HG03378 (cell line): Measurements from ENCODE around the gene HK2.

ENCODE experiments used
- ATAC-seq: cut with Tn5 transposase; IDR thresholded peaks from one replicate; pipeline ENCODE4 v1.9.1; 2021; ENCODE audit warnings: mild to moderate bottlenecking, moderate library complexity; ENCODE audit not compliant: unreplicated experiment

HK2 gene

DNA sequence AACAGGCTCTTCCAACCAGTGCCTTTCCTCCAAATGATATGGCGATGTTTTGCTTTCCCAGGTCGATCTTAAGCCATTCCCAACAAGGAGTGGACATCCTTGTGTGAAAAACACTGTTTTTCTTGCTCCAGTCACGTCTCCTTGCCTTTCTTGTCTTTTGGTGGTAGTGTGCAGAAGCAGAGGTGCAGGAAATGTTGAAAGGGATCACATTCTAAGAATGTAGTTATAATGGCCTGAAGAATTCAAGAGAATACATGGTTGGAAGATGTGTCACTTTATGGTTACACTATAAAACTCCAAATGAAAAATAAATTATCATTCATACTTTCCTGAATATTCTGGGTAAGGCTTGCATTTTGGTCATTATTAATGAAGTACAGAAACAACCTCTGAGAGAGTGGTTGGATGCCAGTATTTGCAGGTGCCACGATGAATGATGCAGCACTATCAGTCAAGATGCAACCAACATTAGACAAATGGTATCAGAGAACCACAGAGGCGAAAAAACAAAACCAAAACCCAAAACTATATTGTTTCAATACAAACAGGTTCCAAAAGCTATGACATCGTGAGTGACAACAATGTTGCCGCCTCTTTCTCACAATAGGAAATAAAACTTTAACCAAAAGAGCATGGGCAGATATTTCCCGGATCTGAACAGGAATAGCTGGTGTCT, 97.0 kb downstream of the HK2 start:
- no peak for ATAC-seq

- no peak for ATAC-seq
Observed at GRCh38 chr2:74931940-74932339, 98.0 kb downstream of the HK2 start.

- no peak for ATAC-seq
Observed at GRCh38 chr2:74935975-74936391, 102.1 kb downstream of the HK2 start.

DNA sequence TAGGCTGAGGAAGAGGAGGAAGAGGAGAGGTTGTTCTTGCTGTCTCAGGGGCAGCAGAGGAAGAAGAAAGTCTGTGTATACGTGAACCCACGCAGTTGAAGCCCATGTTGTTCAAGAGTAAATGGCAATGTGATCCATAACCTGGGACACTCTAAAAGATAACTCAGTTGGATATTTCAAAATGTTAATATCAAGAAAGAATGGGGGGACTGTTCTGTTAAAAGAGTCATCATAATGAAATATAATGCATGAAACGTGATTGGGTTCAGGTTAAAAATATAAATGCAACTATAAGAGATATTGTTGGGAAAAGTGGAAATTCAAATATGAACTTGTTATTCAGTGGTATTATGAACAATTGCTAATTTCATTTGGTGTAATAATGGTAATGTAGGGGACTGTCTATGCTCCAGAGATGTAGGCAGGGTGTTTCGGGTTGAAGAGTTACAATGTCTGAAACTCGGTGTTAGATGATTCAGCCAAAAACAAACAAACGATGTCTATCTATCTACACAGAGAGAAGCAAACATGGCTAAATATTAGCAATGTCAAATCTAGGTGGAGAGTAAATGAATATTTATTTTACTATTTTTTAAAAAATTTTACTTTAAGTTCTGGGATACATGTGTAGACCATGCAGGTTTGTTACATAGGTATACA, 103.4 kb downstream of the HK2 start:
- ATAC-seq = no peak

GRCh38 chr2:74938264-74938663, 104.3 kb downstream of the HK2 start:
- ATAC-seq = no peak

GRCh38 chr2:74939919-74940812, 106.2 kb downstream of the HK2 start:
- ATAC-seq = no peak

- no peak for ATAC-seq
Observed at GRCh38 chr2:74941284-74941683, 107.4 kb downstream of the HK2 start.

DNA sequence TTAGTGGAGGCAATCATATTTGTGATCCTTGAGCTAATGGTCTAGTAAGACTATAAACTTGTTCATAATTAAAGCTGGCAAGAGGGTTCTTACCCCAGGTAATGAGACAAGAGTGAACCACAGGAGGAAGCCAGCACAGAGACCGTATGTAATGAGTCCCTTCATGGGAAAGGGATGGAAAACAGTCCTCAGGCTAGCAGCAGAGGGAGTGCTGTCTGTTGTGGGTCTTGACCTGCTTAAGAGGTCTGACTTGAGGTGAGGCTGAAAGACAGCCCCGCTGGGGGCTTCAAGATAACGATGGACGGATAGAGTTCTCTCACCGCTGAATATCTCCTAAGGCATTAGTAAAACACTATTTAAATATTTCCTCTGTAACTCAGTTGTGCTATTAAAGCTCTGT, 108.3 kb downstream of the HK2 start:
- no peak for ATAC-seq
